ENCODE measurements around the gene ZFP90.

DNA sequence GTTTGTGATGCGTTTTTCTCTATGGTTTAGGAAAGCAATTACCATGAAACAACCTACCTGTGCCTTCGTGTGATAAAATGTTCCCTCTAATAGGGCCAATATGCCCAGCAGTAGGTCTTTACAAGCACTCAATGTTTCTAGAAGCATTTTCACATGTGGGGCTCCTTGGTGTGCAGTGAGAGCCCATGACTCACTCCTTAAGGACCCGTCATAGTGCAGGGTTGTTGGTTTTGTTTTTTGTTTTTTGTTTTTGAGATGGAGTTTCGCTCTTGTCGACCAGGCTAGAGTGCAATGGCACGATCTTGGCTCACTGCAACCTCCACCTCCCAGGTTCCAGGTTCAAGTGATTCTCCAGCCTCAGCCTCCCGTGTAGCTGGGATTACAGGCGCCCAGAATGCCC lies 31.1 kb upstream of the ZFP90 start:
- no peak for TF ChIP-seq CTCF (IDR thresholded peaks at IDR 0.05)
- no peak for TF ChIP-seq POLR2A (IDR thresholded peaks at IDR 0.05)

Measured in testis (tissue), 2 donors.